SK-N-SH (cell line): Measurements from ENCODE around the gene PICK1. TPM values are rescaled to one million over a fixed set of nuclear protein-coding genes. Genes with fewer than 3 reads are reported as not detected.
"Not testable (repeated sequence)": the region's sequence is repeated elsewhere in the genome, so short reads cannot be mapped to it uniquely, and the experiment has no call there.

Source experiments
- CTCF ChIA-PET: fragments of 300-600, 350-600 bp; formaldehyde crosslinking; extraction: SDS; loops from one replicate; lab custom pipeline; 2021; lab: Yijun Ruan, JAX
- POLR2A ChIA-PET: fragments of 350-600 bp; sonication (Branson Sonifier 250); formaldehyde crosslinking; extraction: SDS; loops from one replicate; lab custom pipeline; 2020; ENCODE audit warnings: antibody characterized with exemption, inconsistent platforms; lab: Yijun Ruan, JAX
- DNase-seq: peaks from one replicate; pipeline ENCODE4 v3.0.0; 2012
- H2AFZ ChIP-seq: fragments of 200-600 bp; sonication (generic); 2 replicates; pipeline ENCODE4 v1.8.1; 2016; ENCODE audit warnings: antibody characterized with exemption, mild to moderate bottlenecking, low read depth
- H3F3A ChIP-seq: fragments of 200-600 bp; sonication (generic); replicated peaks from 2 replicates; pipeline ENCODE3; 2016; ENCODE audit warnings: antibody characterized with exemption, mild to moderate bottlenecking; ENCODE audit not compliant: insufficient read depth
- H3K27ac ChIP-seq, 2 experiments: fragments of 200-500 bp in 1 of 2; fragments of 200-600 bp in 1 of 2; sonication (Bioruptor generic) in 1 of 2; sonication (generic), shearing (Covaris generic) in 1 of 2; 2 replicates each; pipeline versions ENCODE4 v1.5.1 to v1.6.1; 2014 to 2016; ENCODE audit warnings: low read depth in 2 of 2, inconsistent platforms in 1 of 2, low read length in 1 of 2, mild to moderate bottlenecking in 1 of 2, mixed read lengths in 1 of 2
- H3K27me3 ChIP-seq: fragments of 200-600 bp; sonication (generic), shearing (Covaris generic); 2 replicates; pipeline ENCODE4 v1.6.1; 2016; ENCODE audit warnings: mixed run types; ENCODE audit not compliant: insufficient read depth
- H3K36me3 ChIP-seq, 2 experiments: fragments of 200-500 bp in 1 of 2; fragments of 200-600 bp in 1 of 2; sonication (Bioruptor generic) in 1 of 2; sonication (generic) in 1 of 2; replicated peaks in 1 of 2; 2 replicates each; pipeline versions ENCODE3 to v1.5.1; 2014 to 2016; ENCODE audit warnings: low read length in 1 of 2, mild to moderate bottlenecking in 1 of 2; ENCODE audit not compliant: insufficient read depth in 2 of 2, control insufficient read depth in 1 of 2
- H3K4me1 ChIP-seq, 2 experiments: fragments of 200-500 bp in 1 of 2; fragments of 200-600 bp in 1 of 2; sonication (Bioruptor generic) in 1 of 2; sonication (generic), shearing (Covaris generic) in 1 of 2; 2 replicates each; pipeline versions ENCODE4 v1.5.1 to v1.6.1; 2014 to 2016; ENCODE audit warnings: low read depth in 1 of 2, low read length in 1 of 2, mixed run types in 1 of 2; ENCODE audit not compliant: insufficient read depth in 2 of 2, control insufficient read depth in 1 of 2
- H3K4me2 ChIP-seq: fragments of 200-600 bp; sonication (generic), shearing (Covaris generic); 2 replicates; pipeline ENCODE4 v1.6.1; 2017; ENCODE audit warnings: mixed run types
- H3K4me3 ChIP-seq, 2 experiments: fragments of 200-500 bp in 1 of 2; fragments of 200-600 bp in 1 of 2; sonication (Bioruptor generic) in 1 of 2; sonication (generic), shearing (Covaris generic) in 1 of 2; 2 replicates each; pipeline versions ENCODE4 v1.5.1 to v1.8.1; 2014 to 2016; ENCODE audit warnings: low read depth in 2 of 2, inconsistent platforms in 1 of 2, low read length in 1 of 2, mild to moderate bottlenecking in 1 of 2, mixed read lengths in 1 of 2, moderate library complexity in 1 of 2
- H3K79me2 ChIP-seq: fragments of 200-600 bp; sonication (generic); 2 replicates; pipeline ENCODE4 v1.8.1; 2017; ENCODE audit warnings: mild to moderate bottlenecking; ENCODE audit not compliant: insufficient read depth
- H3K9ac ChIP-seq: fragments of 200-600 bp; sonication (generic); 2 replicates; pipeline ENCODE4 v1.6.1; 2017; ENCODE audit warnings: mixed run types
- H3K9me2 ChIP-seq: fragments of 200-600 bp; sonication (generic); 2 replicates; pipeline ENCODE4 v1.6.1; 2017; ENCODE audit warnings: mixed run types
- H3K9me3 ChIP-seq: fragments of 200-600 bp; sonication (generic); 2 replicates; pipeline ENCODE4 v1.6.1; 2017; ENCODE audit warnings: mixed run types, mild to moderate bottlenecking, moderate library complexity
- H4K20me1 ChIP-seq: fragments of 200-600 bp; sonication (generic); 2 replicates; pipeline ENCODE4 v1.6.1; 2017; ENCODE audit warnings: mild to moderate bottlenecking, mixed run types; ENCODE audit not compliant: insufficient read depth
- CHD2 ChIP-seq: fragments of 150-350 bp; IDR thresholded peaks from 2 replicates; pipeline ENCODE4 v1.6.1; 2018; ENCODE audit warnings: low read length; ENCODE audit not compliant: partially characterized antibody
- EZH2phosphoT487 ChIP-seq: fragments of 200-600 bp; sonication (generic); IDR thresholded peaks from 2 replicates; pipeline ENCODE4 v1.6.1; 2017; ENCODE audit warnings: low read depth, mixed run types, mild to moderate bottlenecking, antibody characterized with exemption, moderate library complexity, borderline replicate concordance
- FOXJ3 ChIP-seq: sonication (generic); formaldehyde crosslinking; IDR thresholded peaks from 2 replicates; pipeline ENCODE4 v1.5.1; 2020; ENCODE audit warnings: mild to moderate bottlenecking, missing genetic modification reagents
- GABPA ChIP-seq: IDR thresholded peaks from 2 replicates; pipeline ENCODE4 v1.4.0; 2012; ENCODE audit warnings: low read depth, mild to moderate bottlenecking
- JUND ChIP-seq: IDR thresholded peaks from 2 replicates; pipeline ENCODE4 v1.4.0; 2012
- MAX ChIP-seq: IDR thresholded peaks from 2 replicates; pipeline ENCODE4 v1.4.0; 2012; ENCODE audit warnings: low read depth
- NFIC ChIP-seq: IDR thresholded peaks from 2 replicates; pipeline ENCODE4 v1.4.0; 2012; ENCODE audit warnings: borderline replicate concordance
- RXRA ChIP-seq: IDR thresholded peaks from 2 replicates; pipeline ENCODE4 v1.4.0; 2012; ENCODE audit warnings: low read depth, mild to moderate bottlenecking, borderline replicate concordance
- TCF12 ChIP-seq: IDR thresholded peaks from 2 replicates; pipeline ENCODE4 v1.4.0; 2012
- USF2 ChIP-seq: fragments of 150-350 bp; IDR thresholded peaks from 2 replicates; pipeline ENCODE4 v1.6.1; 2017; ENCODE audit warnings: antibody characterized with exemption, low read length, low read depth, borderline replicate concordance
- YY1 ChIP-seq: IDR thresholded peaks from 2 replicates; pipeline ENCODE4 v1.4.0; 2012; ENCODE audit warnings: low read depth, mild to moderate bottlenecking
- ZBTB33 ChIP-seq: IDR thresholded peaks from 2 replicates; pipeline ENCODE4 v1.4.0; 2012; ENCODE audit warnings: low read depth, borderline replicate concordance
- WGBS: methylation state at CpG from one replicate; pipeline ENCODE4 v1.1.6; 2017; ENCODE audit warnings: low lambda C conversion rate; 5-methylcytosine and 5-hydroxymethylcytosine counted together
- polyA plus RNA-seq, 3 experiments: library from polyadenylated mRNA; depleted of rRNA; stranded (reverse); fragments of >200 nt; gene quantifications; 2 replicates each; pipeline ENCODE4 v1.2.3, GENCODE V29; 2012

Gene PICK1
- polyA plus RNA-seq, 1 of the 3 experiments (the other 2 are of a cell fraction) = 36.8 TPM

- Histone ChIP-seq H3F3A (no peaks in the 10 kb centered on the region), H3K79me2 (no peaks in the 10 kb centered on the region), H4K20me1 (no peaks in the 10 kb centered on the region), H2AFZ (no peak overlapping the region), H3K9ac (no peak overlapping the region), H3K4me2 (no peak overlapping the region), H3K4me3 (no peak overlapping the region), H3K4me1 (peaks cover 0 to 4% of the 10 kb centered on the region in 2 experiments; a peak in 1 of 4 replicates), H3K27me3 (no peaks in the 10 kb centered on the region), H3K9me3 (no peaks in the 10 kb centered on the region), H3K9me2 (no peaks in the 10 kb centered on the region), H3K27ac (no peak overlapping the region), H3K36me3 (no peaks in the 10 kb centered on the region)
- CTCF ChIA-PET = no interaction called here
- POLR2A ChIA-PET = no interaction called here
- 87% methylated on average over 5 of the region's 10 CpGs for WGBS
- TF ChIP-seq MAX (no peak), NFIC (no peak), RXRA (no peak), GABPA (no peak), TCF12 (no peak), YY1 (no peak), JUND (no peak), CHD2 (no peak), USF2 (no peak), FOXJ3 (CRISPR knock-in tag) (no peak), EZH2phosphoT487 (no peak), ZBTB33 (no peak)
- DNase-seq = no peak
Measured at GRCh38 chr22:38036392-38037062, 20.7 kb upstream of the PICK1 start.

- H3K36me3 ChIP-seq, CTCF ChIA-PET, H4K20me1 ChIP-seq, H3K4me1 ChIP-seq, H2AFZ ChIP-seq, DNase-seq, H3K9me2 ChIP-seq, H3K9ac ChIP-seq, H3K9me3 ChIP-seq, H3F3A ChIP-seq, H3K79me2 ChIP-seq, H3K4me2 ChIP-seq, H3K4me3 ChIP-seq, H3K27me3 ChIP-seq, POLR2A ChIA-PET, H3K27ac ChIP-seq: not testable (repeated sequence)
- 85% methylated on average over 10 of the region's 13 CpGs for WGBS
Measured at GRCh38 chr22:38037367-38038150, 19.6 kb upstream of the PICK1 start.
